AG10803 (cell line): ENCODE results near the gene IPO9.
A peak's percentile ranks its signal among the peaks of the same experiment; 100 is the strongest.
"Not testable (repeated sequence)": the region's sequence is repeated elsewhere in the genome, so short reads cannot be mapped to it uniquely, and the experiment has no call there.

ENCODE experiments used
- DNase-seq: peaks from one replicate; pipeline ENCODE4 v3.0.0; 2010; ENCODE audit warnings: low read depth
- H3K4me3 ChIP-seq: 2 replicates; pipeline ENCODE4 v1.5.1; 2011; ENCODE audit warnings: mild to moderate bottlenecking, low read length, control low read depth
- CTCF ChIP-seq: conservative IDR thresholded peaks from 2 replicates; pipeline ENCODE4 v1.5.1; 2011; ENCODE audit warnings: mild to moderate bottlenecking, low read length, control low read depth, inconsistent platforms

IPO9 gene

GRCh38 chr1:201825245-201825644 is 3.7 kb upstream of the IPO9 start:
- no peak overlapping the region for H3K4me3 ChIP-seq
- no peak for TF ChIP-seq CTCF
- DNase-seq = no peak

- no peak overlapping the region for H3K4me3 ChIP-seq
- peak; percentile 27 for DNase-seq
- no peak for TF ChIP-seq CTCF
Observed at GRCh38 chr1:201826830-201827229, 2.1 kb upstream of the IPO9 start.

- peak; percentile 20 for DNase-seq
- no peak overlapping the region for H3K4me3 ChIP-seq
- no peak for TF ChIP-seq CTCF
Observed at GRCh38 chr1:201827321-201828216, 1.4 kb upstream of the IPO9 start.

- peak overlapping the region; percentile 53 for H3K4me3 ChIP-seq
- no peak for TF ChIP-seq CTCF
- peak; percentile 33 for DNase-seq
Observed at GRCh38 chr1:201828217-201828819, 639 bp upstream of the IPO9 start.

GRCh38 chr1:201831371-201831770 is 2.4 kb downstream of the IPO9 start:
- no peak overlapping the region for H3K4me3 ChIP-seq
- no peak for TF ChIP-seq CTCF
- DNase-seq = no peak

GRCh38 chr1:201834621-201835020 is 5.7 kb downstream of the IPO9 start:
- no peak for TF ChIP-seq CTCF
- no peak for DNase-seq
- no peak overlapping the region for H3K4me3 ChIP-seq

- no peak overlapping the region for H3K4me3 ChIP-seq
- no peak for TF ChIP-seq CTCF
- DNase-seq = peak; percentile 64
Observed at GRCh38 chr1:201838381-201838780, 9.4 kb downstream of the IPO9 start.

GRCh38 chr1:201839089-201839488 is 10.1 kb downstream of the IPO9 start:
- not testable (repeated sequence) for DNase-seq, H3K4me3 ChIP-seq
